ENCODE measurements around the gene TIGAR. TPM values are rescaled to one million over a fixed set of nuclear protein-coding genes. Genes with fewer than 3 reads are reported as not detected.
A peak's percentile ranks its signal among the peaks of the same experiment; 100 is the strongest.

The TIGAR gene
- total and polyA plus RNA-seq, 3 donors from 2014 or later: 5.1 to 14.6 (median 14.2) TPM

- DNase-seq: no peak
- no peaks in the 10 kb centered on the region for H3K9me3 ChIP-seq
- 55 to 59% methylated on average over 18 to 20 of the region's 20 CpGs for WGBS, 2 donors
- peak overlapping the region in 1 of 2 donors; percentile 31 for H3K27ac ChIP-seq
- intact Hi-C loops (cut with DNase I; ENCODE audit: low total_unique reads): no loop called here
- H3K27me3 ChIP-seq: no peaks in the 10 kb centered on the region
- no peaks in the 10 kb centered on the region for H3K36me3 ChIP-seq (ENCODE audit: low read depth, missing control alignments)
- TF ChIP-seq POLR2A (IDR thresholded peaks at IDR 0.05) (no peak), CTCF (IDR thresholded peaks at IDR 0.05) (no peak)
- peaks cover 19% of the 10 kb centered on the region for H3K4me1 ChIP-seq
- no peak overlapping the region for H3K4me3 ChIP-seq
Measured at GRCh38 chr12:4289231-4289878, 31.7 kb upstream of the TIGAR start.

- intact Hi-C loops (cut with DNase I; ENCODE audit: low total_unique reads): no loop called here
Measured at GRCh38 chr12:4289998-4290790, 30.8 kb upstream of the TIGAR start.

DNA sequence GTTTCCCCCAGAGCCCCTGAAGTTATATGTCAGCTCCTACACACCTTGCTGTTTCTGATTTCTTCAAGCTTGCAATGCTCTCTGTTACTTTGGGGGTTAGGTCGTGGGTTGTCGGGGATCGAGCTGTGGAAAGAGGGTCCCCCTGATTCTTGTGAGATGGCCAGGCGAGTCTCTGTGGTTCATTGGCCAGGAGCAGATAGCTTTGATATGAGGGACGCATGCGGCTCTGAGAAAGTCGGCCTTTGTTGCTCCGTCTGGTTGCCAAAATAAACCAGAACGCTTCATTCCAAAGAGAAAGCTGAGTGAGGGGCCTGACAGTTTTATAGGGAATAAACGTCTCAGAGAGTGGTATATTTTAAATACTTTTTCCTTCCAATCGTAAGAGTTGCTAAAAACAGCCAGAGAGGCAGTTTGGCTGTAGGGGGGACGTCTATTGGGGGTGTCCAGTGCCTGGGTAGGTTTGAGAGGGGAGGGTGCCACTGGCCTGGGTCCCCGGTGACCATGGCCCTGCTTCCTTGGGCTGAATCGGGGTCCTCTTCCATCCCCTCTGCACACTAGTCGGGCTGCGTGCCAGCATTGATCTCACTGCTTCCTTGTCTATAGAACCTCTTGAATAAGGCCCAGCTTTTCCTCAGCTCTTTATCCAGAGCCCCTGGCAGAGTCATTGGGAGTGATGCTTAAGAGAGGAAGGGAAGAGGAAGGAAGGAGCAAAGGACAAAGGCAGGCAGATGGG lies 28.5 kb upstream of the TIGAR start:
- no peak for TF ChIP-seq CTCF (IDR thresholded peaks at IDR 0.05)
- TF ChIP-seq POLR2A (IDR thresholded peaks at IDR 0.05): no peak
- DNase-seq: no peak
- Histone ChIP-seq H3K27ac (no peak overlapping the region), H3K27me3 (no peaks in the 10 kb centered on the region), H3K9me3 (no peaks in the 10 kb centered on the region), H3K36me3 (ENCODE audit: low read depth, missing control alignments) (no peaks in the 10 kb centered on the region), H3K4me1 (peaks cover 8% of the 10 kb centered on the region), H3K4me3 (no peak overlapping the region)
- 58 to 69% methylated on average over 14 to 16 of the region's 16 CpGs for WGBS, 2 donors
- intact Hi-C loops (cut with DNase I; ENCODE audit: low total_unique reads): no loop called here

More at GRCh38 chr12:4289998-4290790, 30.8 kb upstream of the TIGAR start:
- WGBS, 2 donors: 78 to 84% methylated on average over 28 of the region's 28 CpGs
- TF ChIP-seq CTCF (IDR thresholded peaks at IDR 0.05) (no peak), POLR2A (IDR thresholded peaks at IDR 0.05) (no peak)
- no peaks in the 10 kb centered on the region for H3K27me3 ChIP-seq
- no peaks in the 10 kb centered on the region for H3K36me3 ChIP-seq (ENCODE audit: low read depth, missing control alignments)
- DNase-seq: no peak
- peak overlapping the region in 1 of 2 donors; percentile 31 for H3K27ac ChIP-seq
- H3K4me3 ChIP-seq: no peak overlapping the region
- peaks cover 19% of the 10 kb centered on the region for H3K4me1 ChIP-seq
- no peaks in the 10 kb centered on the region for H3K9me3 ChIP-seq

- intact Hi-C loops (cut with DNase I; ENCODE audit: low total_unique reads): no loop called here
- no peak overlapping the region for H3K27ac ChIP-seq
- H3K27me3 ChIP-seq: no peaks in the 10 kb centered on the region
- no peak overlapping the region for H3K4me3 ChIP-seq
- no peaks in the 10 kb centered on the region for H3K36me3 ChIP-seq (ENCODE audit: low read depth, missing control alignments)
- no peak for DNase-seq
- H3K9me3 ChIP-seq: no peaks in the 10 kb centered on the region
- no peak for TF ChIP-seq POLR2A (IDR thresholded peaks at IDR 0.05)
- TF ChIP-seq CTCF (IDR thresholded peaks at IDR 0.05): no peak
- 68 to 89% methylated on average over 13 to 14 of the region's 14 CpGs for WGBS, 2 donors
- H3K4me1 ChIP-seq: peaks cover 1% of the 10 kb centered on the region
Measured at GRCh38 chr12:4293299-4293965, 27.6 kb upstream of the TIGAR start.
